ENCODE measurements around the gene TMEM242. TPM values are rescaled to one million over a fixed set of nuclear protein-coding genes. Genes with fewer than 3 reads are reported as not detected.
A peak's percentile ranks its signal among the peaks of the same experiment; 100 is the strongest.

TMEM242 gene
- total and polyA plus RNA-seq, 2 of the 13 experiments (the other 11 are each of a cell fraction or from before 2014, with no cell fraction given) = 5.6 to 11.1 TPM

GRCh38 chr6:157274471-157275226, 48.7 kb downstream of the TMEM242 start (continued):
- TF ChIP-seq ZHX2 (IDR thresholded peaks at IDR 0.05; ENCODE audit: low read depth) = 0 out of 2 replicates have a peak, but pooled peaks have one; percentile 14
- no peak for TF ChIP-seq ZHX2 (CRISPR knock-in tag; IDR thresholded peaks at IDR 0.05; ENCODE audit: borderline replicate concordance)
- TF ChIP-seq, protein P1, sequence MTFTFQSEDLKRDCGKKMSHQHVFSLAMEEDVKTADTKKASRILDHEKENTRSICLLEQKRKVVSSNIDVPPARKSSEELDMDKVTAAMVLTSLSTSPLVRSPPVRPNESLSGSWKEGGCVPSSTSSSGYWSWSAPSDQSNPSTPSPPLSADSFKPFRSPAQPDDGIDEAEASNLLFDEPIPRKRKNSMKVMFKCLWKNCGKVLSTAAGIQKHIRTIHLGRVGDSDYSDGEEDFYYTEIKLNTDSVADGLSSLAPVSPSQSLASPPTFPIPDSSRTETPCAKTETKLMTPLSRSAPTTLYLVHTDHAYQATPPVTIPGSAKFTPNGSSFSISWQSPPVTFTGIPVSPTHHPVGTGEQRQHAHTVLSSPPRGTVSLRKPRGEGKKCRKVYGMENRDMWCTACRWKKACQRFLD (CRISPR knock-in tag; IDR thresholded peaks at IDR 0.05; ENCODE audit: borderline replicate concordance) = no peak
- no peak for TF ChIP-seq ZNF766 (CRISPR knock-in tag; IDR thresholded peaks at IDR 0.05; ENCODE audit: borderline replicate concordance)
- TF ChIP-seq, protein P2, sequence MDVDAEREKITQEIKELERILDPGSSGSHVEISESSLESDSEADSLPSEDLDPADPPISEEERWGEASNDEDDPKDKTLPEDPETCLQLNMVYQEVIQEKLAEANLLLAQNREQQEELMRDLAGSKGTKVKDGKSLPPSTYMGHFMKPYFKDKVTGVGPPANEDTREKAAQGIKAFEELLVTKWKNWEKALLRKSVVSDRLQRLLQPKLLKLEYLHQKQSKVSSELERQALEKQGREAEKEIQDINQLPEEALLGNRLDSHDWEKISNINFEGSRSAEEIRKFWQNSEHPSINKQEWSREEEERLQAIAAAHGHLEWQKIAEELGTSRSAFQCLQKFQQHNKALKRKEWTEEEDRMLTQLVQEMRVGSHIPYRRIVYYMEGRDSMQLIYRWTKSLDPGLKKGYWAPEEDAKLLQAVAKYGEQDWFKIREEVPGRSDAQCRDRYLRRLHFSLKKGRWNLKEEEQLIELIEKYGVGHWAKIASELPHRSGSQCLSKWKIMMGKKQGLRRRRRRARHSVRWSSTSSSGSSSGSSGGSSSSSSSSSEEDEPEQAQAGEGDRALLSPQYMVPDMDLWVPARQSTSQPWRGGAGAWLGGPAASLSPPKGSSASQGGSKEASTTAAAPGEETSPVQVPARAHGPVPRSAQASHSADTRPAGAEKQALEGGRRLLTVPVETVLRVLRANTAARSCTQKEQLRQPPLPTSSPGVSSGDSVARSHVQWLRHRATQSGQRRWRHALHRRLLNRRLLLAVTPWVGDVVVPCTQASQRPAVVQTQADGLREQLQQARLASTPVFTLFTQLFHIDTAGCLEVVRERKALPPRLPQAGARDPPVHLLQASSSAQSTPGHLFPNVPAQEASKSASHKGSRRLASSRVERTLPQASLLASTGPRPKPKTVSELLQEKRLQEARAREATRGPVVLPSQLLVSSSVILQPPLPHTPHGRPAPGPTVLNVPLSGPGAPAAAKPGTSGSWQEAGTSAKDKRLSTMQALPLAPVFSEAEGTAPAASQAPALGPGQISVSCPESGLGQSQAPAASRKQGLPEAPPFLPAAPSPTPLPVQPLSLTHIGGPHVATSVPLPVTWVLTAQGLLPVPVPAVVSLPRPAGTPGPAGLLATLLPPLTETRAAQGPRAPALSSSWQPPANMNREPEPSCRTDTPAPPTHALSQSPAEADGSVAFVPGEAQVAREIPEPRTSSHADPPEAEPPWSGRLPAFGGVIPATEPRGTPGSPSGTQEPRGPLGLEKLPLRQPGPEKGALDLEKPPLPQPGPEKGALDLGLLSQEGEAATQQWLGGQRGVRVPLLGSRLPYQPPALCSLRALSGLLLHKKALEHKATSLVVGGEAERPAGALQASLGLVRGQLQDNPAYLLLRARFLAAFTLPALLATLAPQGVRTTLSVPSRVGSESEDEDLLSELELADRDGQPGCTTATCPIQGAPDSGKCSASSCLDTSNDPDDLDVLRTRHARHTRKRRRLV (CRISPR knock-in tag; IDR thresholded peaks at IDR 0.05) = no peak
- no peak for TF ChIP-seq ZNF260 (CRISPR knock-in tag; IDR thresholded peaks at IDR 0.05; ENCODE audit: borderline replicate concordance, low read depth)
- TF ChIP-seq, protein P3, sequence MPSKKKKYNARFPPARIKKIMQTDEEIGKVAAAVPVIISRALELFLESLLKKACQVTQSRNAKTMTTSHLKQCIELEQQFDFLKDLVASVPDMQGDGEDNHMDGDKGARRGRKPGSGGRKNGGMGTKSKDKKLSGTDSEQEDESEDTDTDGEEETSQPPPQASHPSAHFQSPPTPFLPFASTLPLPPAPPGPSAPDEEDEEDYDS (CRISPR knock-in tag; IDR thresholded peaks at IDR 0.05) = no peak
- TF ChIP-seq IKZF1 (IDR thresholded peaks at IDR 0.05) = no peak
- no peak; the same call in 1 of the 2 replicates for TF ChIP-seq ZNF746 (CRISPR knock-in tag; IDR thresholded peaks at IDR 0.05)
- TF ChIP-seq ZBTB38 (CRISPR knock-in tag; IDR thresholded peaks at IDR 0.05) = peak; percentile 62
- no peak for TF ChIP-seq NFYB (CRISPR knock-in tag; IDR thresholded peaks at IDR 0.05)
- TF ChIP-seq, protein P4, sequence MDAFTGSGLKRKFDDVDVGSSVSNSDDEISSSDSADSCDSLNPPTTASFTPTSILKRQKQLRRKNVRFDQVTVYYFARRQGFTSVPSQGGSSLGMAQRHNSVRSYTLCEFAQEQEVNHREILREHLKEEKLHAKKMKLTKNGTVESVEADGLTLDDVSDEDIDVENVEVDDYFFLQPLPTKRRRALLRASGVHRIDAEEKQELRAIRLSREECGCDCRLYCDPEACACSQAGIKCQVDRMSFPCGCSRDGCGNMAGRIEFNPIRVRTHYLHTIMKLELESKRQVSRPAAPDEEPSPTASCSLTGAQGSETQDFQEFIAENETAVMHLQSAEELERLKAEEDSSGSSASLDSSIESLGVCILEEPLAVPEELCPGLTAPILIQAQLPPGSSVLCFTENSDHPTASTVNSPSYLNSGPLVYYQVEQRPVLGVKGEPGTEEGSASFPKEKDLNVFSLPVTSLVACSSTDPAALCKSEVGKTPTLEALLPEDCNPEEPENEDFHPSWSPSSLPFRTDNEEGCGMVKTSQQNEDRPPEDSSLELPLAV (CRISPR knock-in tag; conservative IDR thresholded peaks at IDR 0.05; ENCODE audit: low read depth) = no peak
- TF ChIP-seq, protein P5, sequence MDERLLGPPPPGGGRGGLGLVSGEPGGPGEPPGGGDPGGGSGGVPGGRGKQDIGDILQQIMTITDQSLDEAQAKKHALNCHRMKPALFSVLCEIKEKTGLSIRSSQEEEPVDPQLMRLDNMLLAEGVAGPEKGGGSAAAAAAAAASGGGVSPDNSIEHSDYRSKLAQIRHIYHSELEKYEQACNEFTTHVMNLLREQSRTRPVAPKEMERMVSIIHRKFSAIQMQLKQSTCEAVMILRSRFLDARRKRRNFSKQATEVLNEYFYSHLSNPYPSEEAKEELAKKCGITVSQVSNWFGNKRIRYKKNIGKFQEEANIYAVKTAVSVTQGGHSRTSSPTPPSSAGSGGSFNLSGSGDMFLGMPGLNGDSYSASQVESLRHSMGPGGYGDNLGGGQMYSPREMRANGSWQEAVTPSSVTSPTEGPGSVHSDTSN (CRISPR knock-in tag; IDR thresholded peaks at IDR 0.05) = no peak
